Testis (tissue), 3 donors: ENCODE measurements around the gene NHLH2. TPM values are rescaled to one million over a fixed set of nuclear protein-coding genes. Genes with fewer than 3 reads are reported as not detected.
A peak's percentile ranks its signal among the peaks of the same experiment; 100 is the strongest.

Experiments
- DNase-seq: peaks from one replicate; pipeline ENCODE4 v3.0.0-alpha.2; 2019
- H3K27ac ChIP-seq, 2 donors: fragments of 200-600 bp; sonication (generic); one replicate each; pipeline ENCODE4 v1.5.1; 2019
- H3K27me3 ChIP-seq: fragments of 200-600 bp; sonication (generic); one replicate; pipeline ENCODE4 v1.5.1; 2019
- H3K36me3 ChIP-seq: fragments of 200-600 bp; sonication (generic); one replicate; pipeline ENCODE4 v1.5.1; 2017; ENCODE audit warnings: low read depth; ENCODE audit errors: missing control alignments
- H3K4me1 ChIP-seq: fragments of 200-600 bp; sonication (generic); one replicate; pipeline ENCODE4 v1.5.1; 2019
- H3K4me3 ChIP-seq, 2 donors: fragments of 200-600 bp; sonication (generic); one replicate each; pipeline ENCODE4 v1.5.1; 2017 to 2019
- H3K9me3 ChIP-seq: fragments of 200-600 bp; sonication (generic); one replicate; pipeline ENCODE4 v1.5.1; 2017
- CTCF ChIP-seq, 3 experiments: fragments of 450-650 bp in 2 of 3; fragments of 200-600 bp in 1 of 3; sonication (generic) in 1 of 3; IDR thresholded peaks; one replicate each; pipeline ENCODE4 v1.5.1; 2016 to 2019; ENCODE audit warnings: antibody characterized with exemption in 3 of 3, mild to moderate bottlenecking in 2 of 3, moderate library complexity in 1 of 3
- POLR2A ChIP-seq: fragments of 450-650 bp; IDR thresholded peaks from one replicate; pipeline ENCODE4 v1.6.1; 2017; ENCODE audit warnings: antibody characterized with exemption, mild to moderate bottlenecking, moderate library complexity
- WGBS, 2 donors: methylation state at CpG; one replicate each; pipeline ENCODE4 v1.1.5; 2018; 5-methylcytosine and 5-hydroxymethylcytosine counted together
- intact Hi-C: fragments of 100-400 bp; cut with DNase I; formaldehyde crosslinking; loops from one replicate; pipeline ENCODE4 v1.15.1; 2023; ENCODE audit warnings: low total_unique reads
- polyA plus RNA-seq: library from polyadenylated mRNA; stranded (reverse); fragments of 350-450 nt; fragmentation: Illumina TruSeq; extraction: RNeasy Lipid Tissue Mini Kit (QIAGEN cat#74804); gene quantifications from one replicate; pipeline ENCODE4 v1.2.3, GENCODE V29; 2014; ENCODE audit warnings: low read depth, low replicate concordance; ENCODE audit not compliant: insufficient read depth
- total RNA-seq, 2 donors: library from RNA; depleted of rRNA; stranded (reverse); fragments of >200 nt; gene quantifications; one replicate each; pipeline ENCODE4 v1.2.3, GENCODE V29; 2016

Gene NHLH2
- total and polyA plus RNA-seq, 3 donors from 2014 or later: 0.53 to 3.1 (median 1.7) TPM

- DNase-seq: no peak
- no peak overlapping the region for H3K4me3 ChIP-seq
- no peaks in the 10 kb centered on the region for H3K27me3 ChIP-seq
- H3K27ac ChIP-seq: no peak overlapping the region
- 42 to 58% methylated on average over 2 of the region's 2 CpGs for WGBS, 2 donors
- no peak for TF ChIP-seq CTCF (IDR thresholded peaks at IDR 0.05)
- no peak for TF ChIP-seq POLR2A
- intact Hi-C loops: no loop called here
- no peaks in the 10 kb centered on the region for H3K4me1 ChIP-seq
- H3K36me3 ChIP-seq: no peaks in the 10 kb centered on the region
- H3K9me3 ChIP-seq: no peaks in the 10 kb centered on the region
Observed at GRCh38 chr1:115810609-115811008, 30.3 kb downstream of the NHLH2 start.

GRCh38 chr1:115809847-115810246, 31.1 kb downstream of the NHLH2 start:
- Histone ChIP-seq H3K4me1 (no peaks in the 10 kb centered on the region), H3K4me3 (no peak overlapping the region), H3K9me3 (no peaks in the 10 kb centered on the region), H3K27ac (no peak overlapping the region), H3K27me3 (no peaks in the 10 kb centered on the region), H3K36me3 (no peaks in the 10 kb centered on the region)
- TF ChIP-seq CTCF (IDR thresholded peaks at IDR 0.05) (no peak), POLR2A (no peak)
- no peak for DNase-seq
- WGBS, 2 donors: 57 to 64% methylated on average over 2 of the region's 2 CpGs
- intact Hi-C loops: no loop called here

GRCh38 chr1:115809076-115809475, 31.9 kb downstream of the NHLH2 start:
- no peaks in the 10 kb centered on the region for H3K27me3 ChIP-seq
- no peak overlapping the region for H3K4me3 ChIP-seq
- intact Hi-C loops: no loop called here
- no peaks in the 10 kb centered on the region for H3K36me3 ChIP-seq
- H3K4me1 ChIP-seq: no peaks in the 10 kb centered on the region
- TF ChIP-seq CTCF (IDR thresholded peaks at IDR 0.05): no peak
- TF ChIP-seq POLR2A: no peak
- DNase-seq: no peak
- no peak overlapping the region for H3K27ac ChIP-seq
- H3K9me3 ChIP-seq: no peaks in the 10 kb centered on the region

- intact Hi-C loops: no loop called here
- Histone ChIP-seq H3K27me3 (no peaks in the 10 kb centered on the region), H3K27ac (no peak overlapping the region), H3K9me3 (no peaks in the 10 kb centered on the region), H3K36me3 (no peaks in the 10 kb centered on the region), H3K4me3 (no peak overlapping the region), H3K4me1 (no peaks in the 10 kb centered on the region)
- no peak for TF ChIP-seq POLR2A
- TF ChIP-seq CTCF (IDR thresholded peaks at IDR 0.05): peak in 2 of 3 experiments; percentile 40 to 47
- 19 to 30% methylated on average over 2 of the region's 2 CpGs for WGBS, 2 donors
- peak; percentile 75 for DNase-seq
Observed at GRCh38 chr1:115807723-115808122, 33.2 kb downstream of the NHLH2 start.

- intact Hi-C loops: no loop called here
- TF ChIP-seq CTCF (IDR thresholded peaks at IDR 0.05) (no peak), POLR2A (no peak)
- 75 to 88% methylated on average over 1 of the region's 1 CpG for WGBS, 2 donors
Observed at GRCh38 chr1:115805597-115805996, 35.3 kb downstream of the NHLH2 start.

More at GRCh38 chr1:115805597-115805996, 35.3 kb downstream of the NHLH2 start:
- Histone ChIP-seq H3K9me3 (no peaks in the 10 kb centered on the region), H3K27ac (no peak overlapping the region), H3K27me3 (no peaks in the 10 kb centered on the region), H3K4me3 (no peak overlapping the region), H3K36me3 (no peaks in the 10 kb centered on the region), H3K4me1 (no peaks in the 10 kb centered on the region)
- DNase-seq: no peak
